Retina (tissue), 1 donor: Measurements from ENCODE around the gene ZBTB39.
"Not testable (repeated sequence)": the region's sequence is repeated elsewhere in the genome, so short reads cannot be mapped to it uniquely, and the experiment has no call there.

Source experiments
- DNase-seq: peaks from one replicate; pipeline ENCODE4 v3.0.0-alpha.2; 2016

The ZBTB39 gene

DNA sequence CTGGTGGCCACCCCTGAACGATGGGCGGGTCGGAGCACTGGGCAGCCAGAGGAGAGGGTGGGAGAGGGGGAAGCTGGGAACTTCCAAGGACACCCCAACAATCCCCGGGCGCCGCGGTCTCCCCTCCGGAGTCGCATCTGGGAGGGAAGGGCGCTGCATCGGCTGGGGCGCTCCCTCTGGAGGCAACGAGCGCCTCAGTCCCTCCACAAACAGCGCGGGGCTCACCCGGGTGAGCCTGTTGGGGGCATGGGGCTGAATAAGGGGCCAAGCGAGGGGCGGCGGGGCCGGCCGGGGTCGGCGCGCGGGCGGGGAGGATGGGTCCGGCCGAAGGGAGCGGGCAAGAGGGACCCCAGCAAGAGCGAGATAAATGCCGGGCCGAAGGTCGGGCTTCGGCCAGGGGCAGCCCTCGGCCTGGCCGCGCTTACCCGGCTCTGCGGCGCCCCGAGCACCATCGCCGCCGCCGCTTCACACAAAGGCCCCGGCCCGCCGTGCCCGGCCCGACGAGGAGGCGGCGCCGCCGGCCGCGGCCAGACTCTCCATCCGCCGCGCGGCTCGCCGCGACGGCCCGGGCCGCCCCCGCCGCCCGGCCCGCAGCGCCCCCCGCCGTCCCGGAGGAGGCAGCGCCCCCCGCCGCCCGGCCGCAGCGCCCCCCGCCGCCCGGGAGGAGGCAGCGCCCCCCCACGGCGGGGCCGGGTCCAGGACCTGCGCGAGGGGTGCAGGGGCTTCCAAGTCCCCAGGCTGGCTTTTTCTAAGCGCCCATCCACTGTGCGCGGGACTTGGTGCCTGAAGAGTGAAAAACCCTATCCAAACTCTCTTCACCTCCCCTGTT, at the start of gene ZBTB39:
Gene ZBTB39 (minus strand): TSS at position 567 of the 829 bp plus-strand sequence. CDS start 1,629 bp downstream, outside the sequence.
- peak; percentile 70 for DNase-seq

- no peak for DNase-seq
Measured at GRCh38 chr12:57055824-57056223, 49.5 kb upstream of the ZBTB39 start.

DNA sequence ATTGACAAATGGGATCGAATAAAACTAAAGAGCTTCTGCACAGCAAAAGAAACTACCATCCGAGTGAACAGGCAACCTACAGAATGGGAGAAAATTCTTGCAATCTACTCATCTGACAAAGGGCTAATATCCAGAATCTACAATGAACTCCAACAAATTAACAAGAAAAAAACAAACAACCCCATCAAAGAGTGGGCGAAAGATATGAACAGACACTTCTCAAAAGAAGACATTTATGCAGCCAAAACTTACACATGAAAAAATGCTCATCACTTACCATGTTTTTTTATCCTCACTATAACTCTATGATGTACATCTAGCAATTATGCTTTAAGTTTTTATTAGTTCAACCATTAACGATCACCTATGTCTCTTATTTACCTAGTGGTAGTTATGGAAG, 47.6 kb upstream of the ZBTB39 start:
- DNase-seq: not testable (repeated sequence)

- DNase-seq: not testable (repeated sequence)
Measured at GRCh38 chr12:57053146-57053545, 46.8 kb upstream of the ZBTB39 start.

- DNase-seq: no peak
Measured at GRCh38 chr12:57051011-57051410, 44.7 kb upstream of the ZBTB39 start.

- DNase-seq: no peak
Measured at GRCh38 chr12:57049890-57050289, 43.5 kb upstream of the ZBTB39 start, which contains the start of gene MYO1A. MYO1A (minus strand) TSS chr12:57050129; CDS start chr12:57048323, 1,806 bp downstream.

DNA sequence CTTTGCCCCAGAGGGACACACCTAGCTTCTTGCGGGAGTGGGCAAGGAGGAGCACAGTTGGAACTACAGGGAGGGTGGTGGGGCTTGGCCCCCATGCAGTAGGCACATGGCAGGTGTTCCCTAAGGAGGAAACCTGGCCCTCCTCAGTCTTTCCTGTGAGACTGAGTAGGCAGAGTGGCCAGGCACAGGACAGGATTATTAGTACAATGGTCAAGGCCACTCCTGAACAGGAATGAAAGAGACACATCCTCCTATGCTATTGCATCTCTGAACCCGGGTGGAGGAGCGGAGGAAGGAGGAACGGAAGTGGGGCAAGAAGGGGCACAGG, 42.7 kb upstream of the ZBTB39 start:
- no peak for DNase-seq

DNA sequence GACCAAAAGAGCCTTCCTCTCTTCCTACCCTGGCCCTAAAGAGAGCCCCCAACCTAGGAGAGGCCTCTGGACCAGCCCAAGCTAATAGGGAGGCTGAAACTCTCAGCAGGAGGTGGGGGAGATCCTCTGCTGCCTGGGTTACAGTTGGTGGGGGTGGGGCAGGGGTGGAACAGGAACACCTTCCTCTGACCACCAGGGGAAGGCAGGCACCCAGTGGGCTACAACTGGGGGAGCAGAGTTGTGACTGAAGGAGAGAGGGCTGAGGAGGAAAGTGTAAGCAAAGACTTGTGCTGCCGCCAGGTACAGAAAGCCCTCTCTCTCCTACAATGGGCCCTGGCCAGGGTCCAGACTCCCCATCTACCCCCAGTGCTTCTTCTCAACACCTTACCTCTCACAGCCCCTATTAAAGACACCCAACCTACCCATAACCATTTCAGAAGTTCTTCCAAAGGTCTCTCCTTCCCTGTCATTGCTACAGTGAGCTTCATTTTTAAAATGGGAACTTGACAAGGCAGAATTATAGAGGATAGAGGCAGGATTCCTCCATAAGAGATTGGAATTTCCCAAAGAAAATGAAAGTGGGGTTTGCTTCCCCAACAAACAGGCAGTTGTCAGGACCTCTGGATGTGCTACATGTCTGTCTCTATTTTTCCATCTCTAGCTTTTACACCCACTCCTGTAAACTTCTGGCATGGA, 42.2 kb upstream of the ZBTB39 start:
- DNase-seq: no peak

GRCh38 chr12:57047981-57048380, 41.6 kb upstream of the ZBTB39 start:
- no peak for DNase-seq

DNA sequence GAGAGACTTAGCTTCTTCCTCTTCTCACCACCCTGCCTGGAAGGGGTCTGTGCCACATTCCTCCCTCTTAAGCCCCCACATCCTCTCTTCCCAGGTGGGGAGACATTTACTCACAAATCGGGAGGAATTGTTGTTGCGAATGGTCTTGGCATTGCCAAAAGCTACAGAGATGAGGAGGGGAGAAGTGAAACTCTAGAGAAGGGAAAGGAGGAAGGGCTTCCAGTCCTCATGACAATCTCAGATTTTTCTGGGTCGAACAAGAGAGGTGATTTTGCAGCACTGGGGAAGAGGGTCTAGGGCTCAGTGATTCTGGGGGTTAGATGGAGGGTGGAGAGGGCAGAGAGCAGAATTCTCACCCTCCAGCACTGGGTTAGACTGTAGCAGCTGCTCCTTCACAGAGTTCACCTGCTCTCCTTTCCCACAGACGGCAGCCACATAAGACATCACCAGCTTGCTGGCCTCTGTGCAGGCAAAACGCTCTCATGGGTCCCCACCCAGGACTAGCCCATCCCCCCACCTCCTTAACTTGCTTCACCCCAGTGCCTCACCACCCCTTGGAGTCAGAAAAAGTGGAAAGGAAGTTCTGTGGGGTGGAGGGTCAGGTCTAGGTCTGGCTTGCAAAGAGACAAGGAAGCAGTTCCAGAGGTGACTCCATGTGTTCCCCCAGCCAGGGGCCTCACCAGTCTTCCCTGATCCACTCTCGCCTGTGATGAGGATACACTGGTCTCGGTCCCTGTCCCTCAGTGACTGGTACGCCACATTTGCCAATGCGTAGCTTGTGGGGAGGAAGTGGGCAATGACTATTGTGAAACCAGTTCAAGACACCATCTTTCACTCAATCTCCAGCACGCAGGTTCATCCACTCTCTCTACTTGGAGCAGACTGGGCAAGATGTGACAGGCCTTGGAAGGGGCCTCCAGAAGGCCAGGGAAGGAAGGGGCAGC, 40.9 kb upstream of the ZBTB39 start:
- no peak for DNase-seq

DNA sequence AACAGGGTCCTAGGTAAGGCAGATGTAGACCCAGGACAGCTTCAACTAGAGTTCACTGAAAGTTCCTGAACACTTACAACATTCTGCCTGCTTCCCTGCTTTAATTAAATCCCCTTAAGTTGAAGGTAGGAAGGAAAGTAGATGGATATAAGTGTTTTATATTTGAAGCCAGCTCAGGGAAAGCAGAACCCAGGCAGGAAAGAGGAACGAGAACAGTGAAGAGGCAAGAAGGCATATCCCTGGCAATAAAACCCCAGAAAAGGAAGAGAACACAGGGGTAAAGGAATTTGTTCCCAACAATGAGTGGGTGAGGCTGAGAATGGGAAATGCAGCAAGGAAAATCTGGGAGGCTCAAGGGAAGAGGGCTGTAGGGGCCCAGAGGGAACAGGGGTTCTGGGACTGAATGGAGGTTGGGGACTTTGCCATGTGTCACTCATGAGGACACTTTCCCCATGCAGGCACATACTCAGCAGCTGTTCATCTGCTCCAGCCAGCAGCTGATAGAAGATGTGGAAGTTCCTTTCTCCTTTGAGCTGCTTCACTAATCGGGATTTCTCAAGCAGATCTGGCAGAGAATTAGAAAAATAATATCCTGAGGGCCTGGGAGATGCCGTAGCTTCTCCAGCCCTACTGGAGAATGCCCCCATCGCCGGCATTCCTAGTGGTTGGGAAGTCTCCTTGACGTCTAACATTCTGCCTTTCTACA, 39.9 kb upstream of the ZBTB39 start:
- DNase-seq: no peak

DNA sequence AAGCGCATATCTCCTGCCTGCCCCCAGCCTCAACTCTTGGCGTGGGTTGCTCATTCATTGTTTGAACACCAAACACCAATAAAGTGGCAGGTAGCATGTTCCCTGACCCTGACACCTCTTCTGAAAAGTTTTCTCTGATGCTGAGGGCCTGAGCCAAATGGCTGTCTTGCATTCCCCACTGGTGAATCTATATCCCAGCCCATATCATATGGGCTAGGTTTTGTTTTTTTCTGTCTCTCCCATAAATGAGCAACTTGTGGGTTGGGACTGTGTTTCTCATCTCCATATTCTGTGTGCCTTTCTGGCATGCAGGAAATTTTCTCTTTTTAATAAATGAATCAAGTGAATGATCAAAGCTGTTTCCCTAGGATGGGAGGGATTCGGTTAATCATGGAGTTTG, 38.5 kb upstream of the ZBTB39 start:
- DNase-seq: no peak

- DNase-seq: no peak
Measured at GRCh38 chr12:57044468-57044867, 38.1 kb upstream of the ZBTB39 start.

DNA sequence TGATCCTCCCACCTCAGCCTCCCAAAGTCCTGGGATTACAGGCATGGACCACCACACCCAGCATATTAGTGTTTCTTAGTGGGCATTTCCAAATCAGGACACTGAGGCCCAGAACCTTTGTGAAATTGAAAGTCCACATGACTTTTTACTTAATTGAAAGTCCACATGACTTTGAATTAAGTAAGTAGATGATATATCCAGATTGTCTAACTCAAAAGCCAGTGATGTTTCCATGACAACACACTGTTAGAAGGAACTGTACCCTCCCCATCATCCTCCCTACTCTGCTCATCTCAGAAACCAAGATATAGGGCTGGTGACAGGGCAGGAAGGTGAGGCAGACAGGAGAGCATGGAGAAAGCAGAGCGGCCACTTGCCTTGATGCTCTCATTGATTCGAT, 36.3 kb upstream of the ZBTB39 start:
- DNase-seq: no peak

DNA sequence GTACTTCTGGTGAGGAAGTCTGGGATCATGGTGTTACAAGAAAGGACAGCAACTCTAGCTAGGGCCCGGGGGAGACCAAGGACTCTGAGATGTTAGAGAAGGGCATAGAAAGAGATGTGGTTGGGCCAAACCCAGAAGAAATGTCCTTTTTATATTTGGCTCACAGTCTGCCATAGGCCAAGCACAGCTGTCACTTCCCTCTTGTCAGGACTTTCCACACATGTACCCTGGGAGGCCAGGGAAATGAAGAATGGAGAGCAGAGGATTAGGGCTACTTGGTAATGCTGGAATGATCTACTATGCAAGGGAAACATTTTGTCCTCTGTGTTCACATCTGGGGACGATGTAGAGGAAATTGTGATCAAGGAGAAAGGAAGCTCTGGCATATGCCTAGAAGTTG, 34.4 kb upstream of the ZBTB39 start:
- DNase-seq: no peak

GRCh38 chr12:57040211-57040610, 33.9 kb upstream of the ZBTB39 start:
- no peak for DNase-seq

- no peak for DNase-seq
Measured at GRCh38 chr12:57039016-57039798, 32.9 kb upstream of the ZBTB39 start.

- no peak for DNase-seq
Measured at GRCh38 chr12:57037264-57037663, 30.9 kb upstream of the ZBTB39 start.

GRCh38 chr12:57033431-57033830, 27.1 kb upstream of the ZBTB39 start:
- DNase-seq: no peak

DNA sequence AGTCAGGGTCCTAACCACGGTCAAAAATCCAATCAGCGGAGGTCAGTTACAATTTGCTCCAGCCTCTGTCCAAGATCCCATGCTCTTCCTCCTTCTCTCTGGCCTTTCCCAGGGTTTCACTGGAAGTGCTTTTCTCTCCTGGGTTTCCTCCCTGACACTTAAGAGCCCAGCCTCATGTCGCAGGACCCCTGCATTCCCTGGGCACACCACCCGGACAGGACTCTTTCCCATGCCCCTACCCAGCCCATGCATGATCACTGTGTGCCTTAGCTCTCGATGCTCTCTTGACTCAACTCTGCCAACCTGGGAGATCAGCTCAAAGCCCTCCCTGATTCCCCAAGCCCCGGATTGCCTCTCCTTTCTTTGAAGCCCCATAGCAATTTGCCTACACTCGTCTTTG, 25.4 kb upstream of the ZBTB39 start:
- DNase-seq: no peak

- DNase-seq: no peak
Measured at GRCh38 chr12:57031138-57031725, 24.9 kb upstream of the ZBTB39 start.
